HUDEP-2 (cell line): ENCODE measurements around the gene THSD7A.

ENCODE experiments used
- DNase-seq, 76 experiments: peaks; one replicate each; lab custom pipeline; 2025; ENCODE audit not compliant: unreplicated experiment in 76 of 76; lab: John Stamatoyannopoulos, UW

THSD7A gene

GRCh38 chr7:11818281-11818680 is 13.7 kb downstream of the THSD7A start:
- DNase-seq, result no peak

GRCh38 chr7:11817111-11817740 is 14.8 kb downstream of the THSD7A start:
- DNase-seq, result no peak

- DNase-seq, result no peak
Observed at GRCh38 chr7:11811709-11812108, 20.3 kb downstream of the THSD7A start.

GRCh38 chr7:11810043-11810625 is 21.9 kb downstream of the THSD7A start:
- no peak for DNase-seq

GRCh38 chr7:11807000-11807399 is 25.0 kb downstream of the THSD7A start:
- no peak for DNase-seq

GRCh38 chr7:11804621-11805020 is 27.4 kb downstream of the THSD7A start:
- DNase-seq, result no peak

- no peak for DNase-seq
Observed at GRCh38 chr7:11795231-11795630, 36.8 kb downstream of the THSD7A start.

- no peak for DNase-seq
Observed at GRCh38 chr7:11792166-11792565, 39.8 kb downstream of the THSD7A start.

- no peak for DNase-seq
Observed at GRCh38 chr7:11788568-11788967, 43.4 kb downstream of the THSD7A start.

- no peak for DNase-seq
Observed at GRCh38 chr7:11787534-11787933, 44.5 kb downstream of the THSD7A start.

- DNase-seq, result no peak
Observed at GRCh38 chr7:11786186-11786585, 45.8 kb downstream of the THSD7A start.

- no peak for DNase-seq
Observed at GRCh38 chr7:11784769-11785536, 47.0 kb downstream of the THSD7A start.

- no peak for DNase-seq
Observed at GRCh38 chr7:11779864-11780674, 51.9 kb downstream of the THSD7A start.

GRCh38 chr7:11776039-11776438 is 56.0 kb downstream of the THSD7A start:
- no peak for DNase-seq

GRCh38 chr7:11775401-11775800 is 56.6 kb downstream of the THSD7A start:
- DNase-seq, result no peak

- DNase-seq, result no peak
Observed at GRCh38 chr7:11768263-11768662, 63.7 kb downstream of the THSD7A start.

GRCh38 chr7:11767148-11767547 is 64.8 kb downstream of the THSD7A start:
- DNase-seq, result no peak

GRCh38 chr7:11760372-11760771 is 71.6 kb downstream of the THSD7A start:
- no peak for DNase-seq

GRCh38 chr7:11758627-11759111 is 73.3 kb downstream of the THSD7A start:
- no peak for DNase-seq

GRCh38 chr7:11757153-11757552 is 74.8 kb downstream of the THSD7A start:
- no peak for DNase-seq

- DNase-seq, result no peak
Observed at GRCh38 chr7:11754933-11755332, 77.1 kb downstream of the THSD7A start.
